ENCODE data around the gene TRIM71. TPM values are rescaled to one million over a fixed set of nuclear protein-coding genes. Genes with fewer than 3 reads are reported as not detected.

TRIM71 gene
- total RNA-seq, 4 donors from 2014 or later = 0.48 TPM; not detected in 3

DNA sequence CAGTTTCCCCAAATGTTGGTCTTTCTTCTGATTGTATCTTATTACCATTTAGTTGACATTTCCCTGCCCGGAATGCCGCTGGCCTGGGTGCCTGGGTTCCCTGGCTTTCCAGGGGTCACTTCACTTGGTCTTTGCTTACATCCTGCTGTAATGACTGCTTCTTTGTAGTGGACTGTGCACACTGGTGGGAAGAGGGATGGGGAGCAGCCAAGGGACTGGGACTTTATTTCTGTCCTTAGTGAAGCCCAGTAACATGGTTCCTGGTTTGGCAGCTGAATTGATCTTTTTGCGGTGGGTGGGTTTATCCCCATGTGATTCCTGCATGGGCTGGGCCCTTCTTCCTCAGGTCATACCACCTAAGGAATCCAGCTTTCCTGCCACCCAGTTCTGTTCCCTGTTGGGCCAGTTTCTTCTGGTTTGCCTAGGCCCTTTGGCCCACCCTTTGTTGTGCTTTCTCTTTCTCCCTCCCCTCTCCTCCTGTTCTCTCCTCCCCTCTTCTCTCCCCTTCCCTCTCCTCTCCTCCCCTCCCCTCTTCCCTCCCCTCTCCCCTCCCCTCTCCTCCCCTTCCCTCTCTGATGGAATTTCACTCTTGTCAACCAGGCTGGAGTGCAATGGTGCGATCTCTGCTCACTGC lies 41.9 kb downstream of the TRIM71 start:
- DNase-seq = no peak
- Histone ChIP-seq H3K27ac (no peak overlapping the region), H3K36me3 (no peaks in the 10 kb centered on the region), H3K4me3 (no peak overlapping the region), H3K4me1 (no peaks in the 10 kb centered on the region), H3K9me3 (no peaks in the 10 kb centered on the region), H3K27me3 (no peaks in the 10 kb centered on the region)
- no peak for TF ChIP-seq POLR2A (IDR thresholded peaks at IDR 0.05)
- no peak for TF ChIP-seq CTCF (IDR thresholded peaks at IDR 0.05)
- intact Hi-C loops (cut with DNase I; ENCODE audit: low total_unique reads) = no loop called here

DNA sequence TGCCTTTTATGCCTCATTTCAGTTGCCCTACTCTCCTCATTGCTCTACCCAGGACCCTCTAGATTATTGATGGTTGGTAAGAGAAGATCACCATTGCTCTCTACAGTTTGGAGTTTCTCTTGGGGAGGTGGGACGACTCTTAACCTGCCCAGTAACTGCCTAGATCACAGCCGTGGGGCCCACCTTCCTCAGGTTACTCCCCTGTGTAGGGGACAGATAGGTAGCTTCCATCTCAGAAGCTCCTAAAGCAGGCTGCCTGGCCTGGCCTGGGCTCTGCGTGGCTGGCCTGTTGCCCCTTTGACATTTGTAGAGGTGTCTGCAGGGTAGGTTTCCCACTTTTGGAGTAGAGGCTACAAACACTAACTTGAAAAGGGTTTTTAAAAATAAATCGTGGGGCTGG lies 42.7 kb downstream of the TRIM71 start:
- no peak for DNase-seq
- no peaks in the 10 kb centered on the region for H3K27me3 ChIP-seq
- H3K4me3 ChIP-seq = no peak overlapping the region
- no peaks in the 10 kb centered on the region for H3K36me3 ChIP-seq
- H3K4me1 ChIP-seq = no peaks in the 10 kb centered on the region
- TF ChIP-seq CTCF (IDR thresholded peaks at IDR 0.05) (no peak), POLR2A (IDR thresholded peaks at IDR 0.05) (no peak)
- no peak overlapping the region for H3K27ac ChIP-seq
- intact Hi-C loops (cut with DNase I; ENCODE audit: low total_unique reads) = no loop called here
- no peaks in the 10 kb centered on the region for H3K9me3 ChIP-seq

DNA sequence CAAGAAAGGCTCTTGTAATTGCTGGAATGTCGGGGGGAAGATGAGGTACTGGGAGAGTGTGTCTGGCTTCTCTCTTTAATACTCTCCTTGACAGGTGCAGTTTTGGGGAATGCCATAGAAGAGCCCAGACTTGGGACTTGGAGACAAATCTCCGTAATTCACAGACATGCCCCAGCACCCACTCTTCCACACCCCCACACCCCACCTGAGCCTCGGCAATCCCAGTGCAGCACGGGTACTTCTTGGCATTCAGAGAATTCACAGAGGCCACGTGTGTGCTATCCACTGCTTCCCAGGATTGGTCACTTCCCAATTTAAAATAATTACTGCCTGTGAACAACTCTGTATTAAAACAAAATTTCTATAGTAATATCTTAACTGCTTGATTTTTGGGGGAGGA lies 43.9 kb downstream of the TRIM71 start:
- no peak overlapping the region for H3K27ac ChIP-seq
- no peak overlapping the region for H3K4me3 ChIP-seq
- intact Hi-C loops (cut with DNase I; ENCODE audit: low total_unique reads) = no loop called here
- no peaks in the 10 kb centered on the region for H3K4me1 ChIP-seq
- H3K9me3 ChIP-seq = no peaks in the 10 kb centered on the region
- TF ChIP-seq POLR2A (IDR thresholded peaks at IDR 0.05) (no peak), CTCF (IDR thresholded peaks at IDR 0.05) (no peak)
- no peaks in the 10 kb centered on the region for H3K36me3 ChIP-seq
- no peaks in the 10 kb centered on the region for H3K27me3 ChIP-seq
- DNase-seq = no peak

GRCh38 chr3:32862247-32862935 lies 44.6 kb downstream of the TRIM71 start:
- Histone ChIP-seq H3K27me3 (no peaks in the 10 kb centered on the region), H3K27ac (no peak overlapping the region)
- TF ChIP-seq CTCF (IDR thresholded peaks at IDR 0.05) (no peak), POLR2A (IDR thresholded peaks at IDR 0.05) (no peak)

GRCh38 chr3:32862936-32863487 lies 45.2 kb downstream of the TRIM71 start:
- no peaks in the 10 kb centered on the region for H3K36me3 ChIP-seq
- no peaks in the 10 kb centered on the region for H3K27me3 ChIP-seq
- H3K4me3 ChIP-seq = no peak overlapping the region
- no peaks in the 10 kb centered on the region for H3K9me3 ChIP-seq
- no peak for TF ChIP-seq POLR2A (IDR thresholded peaks at IDR 0.05)
- no peak for TF ChIP-seq CTCF (IDR thresholded peaks at IDR 0.05)
- intact Hi-C loops (cut with DNase I; ENCODE audit: low total_unique reads) = no loop called here
- H3K27ac ChIP-seq = no peak overlapping the region
- no peaks in the 10 kb centered on the region for H3K4me1 ChIP-seq
- no peak for DNase-seq

More at GRCh38 chr3:32862247-32862935, 44.6 kb downstream of the TRIM71 start:
- DNase-seq = no peak
- Histone ChIP-seq H3K4me3 (no peak overlapping the region), H3K36me3 (no peaks in the 10 kb centered on the region), H3K4me1 (no peaks in the 10 kb centered on the region), H3K9me3 (no peaks in the 10 kb centered on the region)
- intact Hi-C loops (cut with DNase I; ENCODE audit: low total_unique reads) = no loop called here
